Adrenal gland (tissue), 5 donors: ENCODE data around the gene COL8A1.

Source experiments
- POLR2A ChIP-seq, 2 donors: fragments of 450-650 bp; IDR thresholded peaks; one replicate each; pipeline ENCODE4 v1.6.1; 2017; ENCODE audit warnings: antibody characterized with exemption in 2 of 2, mild to moderate bottlenecking in 2 of 2, moderate library complexity in 1 of 2
- TF ChIP-seq, protein P1 (sequence below), 6 experiments: fragments of 450-650 bp in 4 of 6; fragments of 200-600 bp in 2 of 6; sonication (generic) in 1 of 6; IDR thresholded peaks; 1 replicate in 5 of 6; 2 replicates in 1 of 6; pipeline versions ENCODE4 v1.5.1 to v1.8.0; 2016 to 2021; ENCODE audit warnings: antibody characterized with exemption in 6 of 6, mild to moderate bottlenecking in 2 of 6, moderate library complexity in 1 of 6
- donor health status: DM: no; HTN: no; CAD: no.

DNA sequence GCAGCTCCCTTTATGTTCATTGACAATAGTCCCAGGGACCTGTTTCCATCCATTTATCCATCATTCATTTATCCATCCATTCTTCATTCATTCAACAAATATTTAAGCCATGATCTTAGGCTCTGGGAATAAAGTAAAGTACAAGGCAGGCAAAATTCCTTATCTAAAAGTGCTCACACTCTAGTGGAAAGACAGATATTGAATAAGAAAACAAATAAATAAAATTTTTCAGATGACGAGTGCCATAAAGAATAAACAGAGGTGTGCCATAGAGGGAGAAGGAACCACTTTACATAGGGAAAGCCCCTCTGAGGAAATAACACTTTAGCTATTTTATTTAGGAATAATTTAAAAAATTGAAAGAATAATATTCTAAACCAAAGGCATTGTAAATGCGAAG, 76.2 kb downstream of the COL8A1 start:
- TF ChIP-seq POLR2A (IDR thresholded peaks at IDR 0.05) = no peak
- TF ChIP-seq, protein P1, sequence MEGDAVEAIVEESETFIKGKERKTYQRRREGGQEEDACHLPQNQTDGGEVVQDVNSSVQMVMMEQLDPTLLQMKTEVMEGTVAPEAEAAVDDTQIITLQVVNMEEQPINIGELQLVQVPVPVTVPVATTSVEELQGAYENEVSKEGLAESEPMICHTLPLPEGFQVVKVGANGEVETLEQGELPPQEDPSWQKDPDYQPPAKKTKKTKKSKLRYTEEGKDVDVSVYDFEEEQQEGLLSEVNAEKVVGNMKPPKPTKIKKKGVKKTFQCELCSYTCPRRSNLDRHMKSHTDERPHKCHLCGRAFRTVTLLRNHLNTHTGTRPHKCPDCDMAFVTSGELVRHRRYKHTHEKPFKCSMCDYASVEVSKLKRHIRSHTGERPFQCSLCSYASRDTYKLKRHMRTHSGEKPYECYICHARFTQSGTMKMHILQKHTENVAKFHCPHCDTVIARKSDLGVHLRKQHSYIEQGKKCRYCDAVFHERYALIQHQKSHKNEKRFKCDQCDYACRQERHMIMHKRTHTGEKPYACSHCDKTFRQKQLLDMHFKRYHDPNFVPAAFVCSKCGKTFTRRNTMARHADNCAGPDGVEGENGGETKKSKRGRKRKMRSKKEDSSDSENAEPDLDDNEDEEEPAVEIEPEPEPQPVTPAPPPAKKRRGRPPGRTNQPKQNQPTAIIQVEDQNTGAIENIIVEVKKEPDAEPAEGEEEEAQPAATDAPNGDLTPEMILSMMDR (IDR thresholded peaks at IDR 0.05) = no peak
